Activated T-cell treated with anti-CD3 and anti-CD28 coated beads, Interleukin-2, amount 50 U/mL, for 48 hours (primary cell): ENCODE measurements around the gene OBSCN.

Experiments
- DNase-seq, 2 experiments: peaks; one replicate each; pipeline ENCODE4 v3.0.0-alpha.2; 2020

OBSCN gene

DNA sequence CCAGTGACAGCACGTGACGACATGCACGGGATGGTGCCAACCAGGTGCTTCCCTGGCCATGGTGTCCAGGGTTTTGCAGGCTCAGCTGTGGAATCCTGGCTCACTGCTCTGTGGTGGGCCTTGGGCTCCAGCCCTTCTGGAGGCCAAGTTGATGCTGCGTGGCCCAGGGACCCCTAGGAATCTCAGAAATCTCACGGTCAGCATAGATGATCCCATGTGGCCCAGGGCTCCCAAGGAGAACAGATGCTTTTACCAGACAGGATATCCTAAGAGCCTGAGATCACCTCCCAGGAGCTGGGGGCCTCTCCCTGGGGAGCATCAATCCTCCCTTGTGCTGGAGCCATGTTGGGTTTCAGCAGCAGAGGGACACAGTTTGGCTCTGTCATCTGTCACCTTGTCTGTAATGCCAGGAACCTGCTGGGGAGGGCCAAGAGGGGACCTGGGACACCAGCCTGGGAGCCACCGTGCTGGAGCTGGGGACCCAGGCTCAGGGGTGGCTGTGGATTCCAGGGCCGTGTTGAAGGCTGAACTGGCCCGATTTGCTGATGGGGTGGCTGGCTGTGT, 134.9 kb downstream of the OBSCN start:
- DNase-seq: no peak

DNA sequence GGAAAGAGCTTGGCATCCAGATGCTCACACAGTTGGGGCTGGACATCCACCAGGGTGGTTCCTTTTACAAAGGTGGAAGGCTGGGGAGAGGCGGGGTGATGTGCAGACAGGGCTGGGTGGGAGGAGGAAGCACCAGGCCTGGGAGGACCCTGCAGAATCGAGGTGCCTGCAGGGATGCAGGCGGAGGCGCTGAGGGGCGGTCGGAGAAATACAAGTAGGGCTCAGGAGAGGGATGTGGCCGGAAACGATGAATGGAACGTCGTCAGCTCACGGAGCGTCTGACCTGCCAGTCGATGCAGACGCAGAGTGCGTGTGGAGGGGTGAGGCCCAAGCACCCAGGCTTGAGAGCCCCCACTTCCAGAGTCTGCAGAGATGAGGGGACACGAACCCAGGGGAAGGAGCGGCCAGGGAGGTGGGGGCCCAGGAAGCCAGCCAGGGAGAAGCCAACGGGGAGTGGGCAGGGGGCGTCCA, 135.4 kb downstream of the OBSCN start:
- DNase-seq: no peak

DNA sequence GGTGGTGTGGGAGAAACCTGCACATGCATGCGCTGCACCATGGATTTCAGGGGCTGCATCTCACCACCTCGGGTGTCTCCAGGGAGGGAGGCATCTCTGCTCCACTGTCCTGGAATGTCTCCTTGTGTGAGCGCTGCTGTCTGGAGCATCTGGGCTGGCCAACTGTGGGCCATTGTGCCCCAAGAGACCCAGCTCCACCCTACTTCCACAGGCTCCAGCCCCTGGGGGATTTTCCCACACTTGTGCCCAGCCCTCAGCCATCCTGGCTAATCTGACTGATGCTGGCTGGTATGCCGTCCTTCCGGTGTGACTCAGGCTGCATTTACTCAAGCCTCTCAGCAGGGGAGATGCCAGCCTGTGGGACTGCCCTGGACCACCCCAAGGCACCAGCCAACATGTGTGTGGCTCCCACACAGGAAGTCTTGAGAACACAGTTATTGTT, 136.8 kb downstream of the OBSCN start:
- no peak for DNase-seq

DNA sequence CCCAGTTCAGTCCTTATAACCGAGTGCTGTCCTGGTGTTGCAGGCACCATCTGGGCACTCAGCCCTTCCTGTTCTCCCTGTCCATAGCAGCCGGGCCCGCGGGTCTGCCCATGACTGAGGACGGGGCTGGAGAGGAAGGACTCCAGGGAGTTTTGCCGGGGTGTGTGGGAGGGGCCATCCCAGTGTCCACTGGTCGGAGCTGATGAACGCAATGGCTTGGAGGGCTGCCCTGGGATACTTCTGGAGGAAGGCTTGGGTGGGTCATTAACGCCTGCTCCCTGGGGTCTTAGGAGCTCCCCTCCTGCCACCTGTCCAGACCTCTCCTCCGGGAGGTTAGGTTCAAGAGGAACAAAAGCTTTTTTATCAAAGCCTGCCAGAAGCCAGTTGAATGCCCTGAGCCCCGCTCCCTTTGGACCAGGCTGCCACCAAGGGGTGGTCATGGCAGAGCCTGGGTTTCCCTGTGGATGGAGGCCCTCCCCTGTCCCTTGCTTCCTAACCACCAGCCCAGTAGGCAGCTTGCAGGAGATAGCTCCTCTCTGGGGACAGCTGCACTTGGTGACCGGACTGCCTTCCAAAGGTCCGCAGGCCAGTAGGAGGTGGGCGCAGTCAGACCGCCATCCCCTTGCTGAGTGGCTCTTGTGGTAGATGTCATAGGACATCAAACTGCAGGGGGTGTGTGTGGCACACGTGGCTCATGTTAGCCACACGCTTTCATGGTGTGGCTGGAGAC, 137.5 kb downstream of the OBSCN start:
- DNase-seq: no peak

DNA sequence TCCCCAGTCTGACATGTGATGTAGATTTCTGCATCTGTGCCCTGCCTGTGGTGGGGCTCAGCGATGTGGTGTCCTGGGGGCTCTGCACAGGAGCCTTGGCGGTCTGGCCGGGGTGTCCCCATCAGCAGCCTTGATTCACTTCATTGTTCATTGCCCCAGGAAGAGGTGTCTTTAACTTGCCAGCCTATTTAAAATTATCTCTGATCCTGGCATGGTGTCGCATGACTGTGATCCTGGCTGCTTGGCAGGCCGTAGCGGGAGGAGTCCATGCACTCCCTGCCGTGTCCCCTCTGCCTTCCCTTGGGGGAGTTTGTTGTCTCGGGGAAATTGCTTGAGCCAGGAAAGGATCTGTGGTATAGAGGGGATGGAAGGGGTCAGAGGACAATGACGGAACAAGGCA, 138.9 kb downstream of the OBSCN start:
- no peak for DNase-seq

DNA sequence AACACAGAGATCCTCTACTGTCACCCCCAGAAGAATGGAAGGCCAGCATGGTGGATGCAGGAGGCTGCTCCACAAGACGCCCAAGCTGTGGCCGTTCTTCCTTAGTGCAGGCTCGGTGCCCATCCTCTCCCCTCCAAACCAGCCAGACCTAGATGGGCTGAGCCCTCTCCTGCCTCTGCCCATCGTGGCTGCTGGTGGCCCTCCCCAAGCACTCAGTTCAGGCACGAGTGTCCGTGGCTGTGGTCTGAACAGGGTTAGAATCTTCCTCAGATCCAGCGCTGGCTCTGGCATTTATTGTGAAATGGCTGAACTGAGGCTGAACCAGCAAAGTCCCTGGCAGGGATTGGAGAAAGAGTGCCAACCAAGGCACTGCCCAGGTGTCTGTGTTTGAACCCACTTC, 139.3 kb downstream of the OBSCN start:
- no peak for DNase-seq

DNA sequence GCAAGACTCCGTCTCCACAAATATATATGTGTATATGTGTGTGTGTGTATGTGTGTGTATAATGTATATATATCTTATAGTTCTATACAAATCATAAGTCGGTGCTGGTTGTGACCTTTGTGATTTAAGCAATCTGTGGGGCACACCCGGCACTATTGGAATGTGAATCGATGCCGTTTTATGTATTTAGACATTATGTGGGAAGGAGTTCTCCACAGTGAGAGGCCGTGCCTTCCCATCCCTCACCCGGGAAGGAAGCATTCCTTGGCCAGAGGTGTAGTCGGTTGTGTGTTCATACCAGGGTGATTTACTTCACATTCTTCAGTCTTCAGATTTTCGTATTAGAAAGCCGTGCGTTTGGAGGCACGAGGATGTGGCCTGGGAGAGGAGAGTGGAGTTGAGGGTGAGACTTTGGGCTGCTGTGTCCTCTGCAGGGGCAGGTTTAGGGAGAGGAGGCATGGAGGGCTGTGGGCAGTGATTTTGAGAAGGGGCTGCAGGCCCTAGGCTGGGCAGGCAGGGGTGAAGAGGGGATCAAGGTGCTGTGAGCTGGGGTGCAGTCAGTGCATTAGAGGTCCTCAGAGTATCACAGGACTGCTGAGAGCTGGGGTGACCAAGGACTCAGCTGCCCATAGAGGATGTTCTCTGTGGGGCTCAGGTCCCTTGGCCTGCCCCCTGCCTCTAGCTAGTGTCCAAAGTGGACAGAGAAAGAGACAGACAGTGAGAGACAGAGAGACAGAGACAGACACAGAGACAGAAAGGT, 141.0 kb downstream of the OBSCN start:
- DNase-seq: no peak

DNA sequence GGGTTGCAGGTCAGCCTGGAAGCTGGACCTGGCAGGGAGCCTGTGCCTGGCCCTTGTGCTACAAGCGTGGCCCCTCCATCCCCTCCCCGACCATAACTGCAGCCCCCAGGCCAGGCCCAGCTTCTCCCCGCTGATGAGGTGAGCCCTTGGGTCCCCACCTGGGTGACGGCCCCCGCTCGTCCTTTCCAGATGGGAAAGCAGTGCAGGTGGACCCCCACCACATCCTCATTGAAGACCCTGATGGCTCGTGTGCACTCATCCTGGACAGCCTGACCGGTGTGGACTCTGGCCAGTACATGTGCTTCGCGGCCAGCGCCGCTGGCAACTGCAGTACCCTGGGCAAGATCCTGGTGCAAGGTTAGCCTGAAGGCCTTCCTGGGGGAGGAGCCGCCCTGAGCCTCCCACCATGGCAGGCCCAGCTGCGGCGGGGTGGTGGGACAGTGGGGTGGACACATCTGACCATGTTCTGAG, 141.9 kb downstream of the OBSCN start:
- no peak for DNase-seq

DNA sequence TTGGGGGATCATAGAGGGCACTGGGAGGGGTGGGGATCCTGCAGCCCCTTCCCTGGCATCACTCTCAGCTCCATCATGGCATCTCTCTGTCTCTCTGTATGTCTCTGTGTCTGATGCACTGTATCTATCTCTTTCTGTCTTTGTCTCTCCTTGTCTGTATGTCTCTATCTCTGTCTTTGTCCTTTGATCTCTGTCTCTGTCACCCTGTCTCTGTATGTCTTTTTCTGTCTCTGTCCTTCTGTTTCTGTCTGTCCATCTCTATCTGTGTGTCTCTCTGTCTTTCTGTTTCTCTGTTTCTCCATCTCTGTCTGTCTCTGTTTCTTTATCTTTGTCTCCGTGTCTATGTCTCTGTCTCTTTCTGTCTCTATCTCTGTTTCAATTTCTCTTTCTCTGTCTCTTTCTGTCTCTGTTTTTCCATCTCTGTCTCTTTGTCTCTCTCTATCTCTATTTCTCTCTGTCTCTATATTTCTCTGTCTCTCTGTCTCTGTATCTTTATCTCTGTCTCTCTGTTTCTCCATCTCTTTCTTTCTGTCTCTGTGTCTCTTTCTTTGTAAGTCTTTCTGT, 142.4 kb downstream of the OBSCN start:
- no peak for DNase-seq

DNA sequence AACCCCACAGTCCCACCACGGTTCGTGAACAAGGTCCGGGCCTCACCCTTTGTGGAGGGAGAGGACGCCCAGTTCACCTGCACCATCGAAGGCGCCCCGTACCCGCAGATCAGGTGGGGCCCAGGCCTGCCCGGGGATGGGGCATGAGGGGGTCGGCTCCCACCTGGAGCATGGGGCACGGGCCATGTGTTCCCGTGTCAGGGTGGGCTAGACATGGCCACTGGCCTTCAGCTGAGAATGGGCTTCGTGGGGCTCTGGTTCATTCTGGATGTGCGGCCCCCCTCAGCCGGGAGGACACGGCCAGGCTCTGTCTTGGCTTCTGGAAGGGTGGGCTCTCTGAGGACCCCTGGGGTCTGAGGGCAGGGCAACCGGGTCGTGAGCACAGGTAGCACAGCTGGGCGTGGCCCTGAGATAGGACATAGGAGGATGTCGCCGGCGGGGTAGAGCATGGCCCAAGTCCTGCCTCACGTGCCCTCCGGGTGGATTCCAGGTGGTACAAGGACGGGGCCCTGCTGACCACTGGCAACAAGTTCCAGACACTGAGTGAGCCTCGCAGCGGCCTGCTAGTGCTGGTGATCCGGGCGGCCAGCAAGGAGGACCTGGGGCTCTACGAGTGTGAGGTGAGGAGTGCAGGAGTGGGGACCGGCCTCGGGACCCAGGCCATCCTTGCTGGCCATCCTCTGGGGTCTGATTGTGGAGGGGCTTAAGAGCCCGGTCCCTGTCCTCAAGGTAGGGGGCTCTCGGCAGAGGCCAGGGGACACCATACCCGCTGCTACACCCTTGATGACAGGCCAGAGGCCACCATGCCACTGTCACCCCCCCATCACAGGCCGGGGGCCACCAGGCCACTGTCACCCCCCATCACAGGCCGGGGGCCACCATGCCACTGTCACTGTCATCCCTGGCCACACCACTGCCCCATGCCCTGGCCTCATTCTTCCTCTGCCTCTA, 143.3 kb downstream of the OBSCN start:
- DNase-seq: no peak

DNA sequence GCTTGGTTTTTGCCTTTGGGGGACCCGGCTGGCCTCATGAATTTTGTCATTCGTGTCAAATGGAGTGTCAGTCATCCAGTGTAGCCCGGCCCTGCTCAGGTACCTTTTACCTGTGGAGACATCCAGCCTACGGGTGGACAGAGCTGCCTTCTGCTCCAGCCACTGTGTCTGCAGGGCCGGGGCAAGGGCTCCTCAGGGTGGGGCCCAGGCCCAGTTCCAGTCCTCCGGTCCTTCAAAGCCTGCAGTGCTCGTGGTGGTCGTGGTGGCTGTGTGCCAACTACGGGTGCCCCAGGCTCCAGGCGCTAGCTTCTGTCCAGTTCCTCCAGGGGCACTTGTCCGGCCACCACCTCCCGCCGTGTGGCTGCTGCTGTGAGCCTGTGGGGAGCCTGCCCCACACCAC, 144.0 kb downstream of the OBSCN start:
- no peak for DNase-seq

DNA sequence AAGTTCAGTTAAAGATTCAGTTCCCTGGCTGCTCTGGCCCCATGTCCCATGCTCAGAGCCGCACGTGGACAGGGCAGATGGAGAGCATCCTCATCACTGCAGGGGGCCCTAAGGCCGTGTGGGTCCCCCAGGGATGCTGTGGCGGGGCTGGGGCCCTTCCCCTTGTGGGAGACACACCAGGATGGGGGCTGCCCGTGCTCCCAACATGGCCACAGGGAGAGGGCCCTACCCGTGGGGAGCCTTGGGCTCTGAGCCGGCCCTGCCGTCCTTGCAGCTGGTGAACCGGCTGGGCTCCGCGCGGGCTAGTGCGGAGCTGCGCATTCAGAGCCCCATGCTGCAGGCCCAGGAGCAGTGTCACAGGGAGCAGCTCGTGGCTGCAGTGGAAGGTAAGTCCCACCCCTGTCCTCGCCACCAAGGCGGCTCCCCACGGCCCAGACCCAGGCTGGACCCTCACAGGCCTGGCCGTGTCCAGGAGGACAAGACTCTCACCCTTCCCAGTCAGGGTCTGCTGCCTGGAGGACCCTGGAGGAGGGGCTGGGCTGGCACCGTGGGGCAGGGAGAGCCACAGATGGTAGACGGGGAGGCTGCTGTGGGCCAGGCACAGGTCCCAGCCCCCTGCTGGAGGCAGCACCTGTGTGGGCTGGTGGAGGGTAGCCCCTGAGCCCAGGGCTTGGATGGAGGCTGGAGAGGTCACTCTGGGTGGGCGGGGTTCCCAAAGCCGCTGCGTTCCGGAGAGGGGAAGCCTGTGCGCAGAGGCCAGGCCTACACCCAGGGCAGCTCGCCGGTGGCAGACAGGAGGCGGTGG, 145.0 kb downstream of the OBSCN start:
- DNase-seq: no peak

DNA sequence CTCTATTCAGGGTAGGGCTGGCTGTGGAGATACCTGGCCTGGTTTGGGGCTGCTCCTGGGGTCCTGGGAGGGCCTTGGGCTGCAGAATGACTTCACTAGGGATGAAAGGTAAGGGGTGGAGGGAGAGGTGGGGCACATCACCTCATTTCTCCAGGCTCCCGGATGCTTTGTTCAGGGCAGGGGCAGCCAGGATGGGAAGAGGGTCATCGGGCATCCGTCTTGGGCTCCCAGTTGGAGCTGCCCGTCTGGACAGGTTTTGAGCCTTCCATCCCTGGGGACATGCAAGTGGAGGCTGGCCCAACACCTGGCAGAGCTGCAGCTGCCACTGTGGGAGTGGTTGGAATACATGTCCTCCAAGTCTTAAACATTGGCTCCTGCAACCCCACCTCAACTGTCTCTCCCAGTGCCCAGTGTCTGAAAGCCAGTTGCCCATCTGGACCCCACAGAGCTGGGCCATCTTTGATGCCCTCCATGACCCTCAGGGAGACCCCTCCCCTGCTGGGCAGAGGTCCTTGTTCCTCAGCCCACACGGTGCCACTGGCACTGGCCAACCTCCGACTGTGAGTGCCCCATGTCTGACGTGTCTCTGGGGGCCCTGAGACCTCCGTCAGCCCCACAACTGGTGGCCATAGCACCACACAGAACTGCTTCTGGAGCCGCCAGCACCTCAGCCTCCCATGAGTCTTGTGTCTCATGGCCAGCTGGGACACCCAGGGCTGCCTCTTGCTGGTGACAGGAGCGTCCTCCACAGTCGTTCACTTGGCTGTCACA, 145.9 kb downstream of the OBSCN start:
- no peak for DNase-seq

DNA sequence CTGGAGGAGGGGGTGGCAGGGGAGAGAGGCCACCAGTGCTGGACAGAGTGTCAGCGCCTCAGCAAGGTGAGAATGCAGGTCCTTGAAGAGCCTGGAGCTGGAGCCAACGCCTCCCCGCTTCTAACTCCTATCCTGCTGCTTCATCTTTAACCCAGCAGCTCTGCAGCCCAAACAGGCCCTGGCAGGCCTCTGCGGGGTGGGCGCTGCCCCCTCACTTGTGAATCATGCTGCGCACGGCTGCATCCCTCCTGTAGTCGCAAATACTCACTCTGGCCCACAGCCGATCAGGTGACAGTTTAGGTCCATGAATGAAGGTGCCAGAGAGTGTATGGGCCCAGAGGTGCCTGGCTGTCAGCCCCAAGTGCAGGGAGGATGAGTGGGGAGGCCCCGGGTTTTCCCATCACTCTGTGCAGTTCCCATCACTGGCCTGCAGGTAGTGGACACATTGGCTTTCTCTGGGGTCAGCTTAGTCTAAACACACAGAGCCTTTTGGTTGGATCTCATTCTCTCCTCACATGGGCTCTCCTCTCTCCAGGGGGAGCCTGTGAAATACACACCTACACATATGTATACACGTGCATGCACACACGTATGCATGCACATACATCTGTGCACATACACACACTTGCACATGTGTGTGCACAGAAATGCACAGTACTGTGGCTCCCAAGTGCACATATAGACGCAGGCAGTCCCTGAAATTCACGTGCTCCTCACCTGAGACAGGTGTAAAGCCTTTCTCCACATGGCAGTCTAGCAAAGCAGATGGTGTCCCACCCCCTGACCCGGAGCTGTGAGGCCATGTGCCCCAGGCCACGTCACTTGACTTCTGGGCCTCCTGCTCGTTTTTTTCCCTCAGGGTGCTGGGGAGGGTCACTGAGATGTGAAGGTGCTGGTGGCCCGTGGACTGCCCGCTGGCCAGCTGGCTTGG, 146.8 kb downstream of the OBSCN start:
- no peak for DNase-seq

DNA sequence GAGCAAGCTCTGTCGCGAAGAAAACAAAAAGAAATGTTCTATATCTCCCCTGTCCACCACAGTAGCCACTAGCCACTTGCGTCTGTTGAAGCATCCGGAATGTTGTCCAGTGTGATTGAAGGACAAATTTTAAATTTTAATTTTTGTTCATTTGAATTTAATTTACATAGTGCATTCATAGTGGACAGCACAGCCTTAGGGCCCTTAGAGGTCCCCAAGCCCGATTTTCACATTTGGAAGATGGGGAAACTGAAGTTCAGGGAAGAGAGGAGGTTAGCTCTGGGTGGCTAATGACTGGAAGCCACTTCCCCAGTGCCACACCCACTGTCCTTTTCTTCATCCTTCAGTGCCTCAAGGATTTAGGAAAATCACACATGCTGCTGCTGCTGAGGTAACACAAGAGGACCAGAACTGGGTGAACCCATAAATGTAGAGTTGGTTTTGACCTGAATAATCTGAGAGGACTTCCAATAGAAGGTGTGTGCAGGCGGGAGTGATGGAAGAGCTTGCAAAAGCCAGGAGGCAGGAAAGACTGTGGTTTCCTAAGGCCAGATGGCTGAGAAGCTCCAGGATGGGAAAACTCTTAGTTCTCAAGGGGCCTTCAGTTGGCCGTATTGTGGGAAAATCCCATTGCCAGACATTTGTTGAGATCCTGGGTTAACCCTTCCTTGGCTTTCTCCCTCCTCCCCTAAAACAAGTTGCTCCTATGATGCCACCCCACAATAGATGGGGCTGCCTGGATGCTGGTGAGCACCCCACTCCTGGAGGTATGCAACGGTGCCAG, 149.2 kb downstream of the OBSCN start:
- DNase-seq: no peak

DNA sequence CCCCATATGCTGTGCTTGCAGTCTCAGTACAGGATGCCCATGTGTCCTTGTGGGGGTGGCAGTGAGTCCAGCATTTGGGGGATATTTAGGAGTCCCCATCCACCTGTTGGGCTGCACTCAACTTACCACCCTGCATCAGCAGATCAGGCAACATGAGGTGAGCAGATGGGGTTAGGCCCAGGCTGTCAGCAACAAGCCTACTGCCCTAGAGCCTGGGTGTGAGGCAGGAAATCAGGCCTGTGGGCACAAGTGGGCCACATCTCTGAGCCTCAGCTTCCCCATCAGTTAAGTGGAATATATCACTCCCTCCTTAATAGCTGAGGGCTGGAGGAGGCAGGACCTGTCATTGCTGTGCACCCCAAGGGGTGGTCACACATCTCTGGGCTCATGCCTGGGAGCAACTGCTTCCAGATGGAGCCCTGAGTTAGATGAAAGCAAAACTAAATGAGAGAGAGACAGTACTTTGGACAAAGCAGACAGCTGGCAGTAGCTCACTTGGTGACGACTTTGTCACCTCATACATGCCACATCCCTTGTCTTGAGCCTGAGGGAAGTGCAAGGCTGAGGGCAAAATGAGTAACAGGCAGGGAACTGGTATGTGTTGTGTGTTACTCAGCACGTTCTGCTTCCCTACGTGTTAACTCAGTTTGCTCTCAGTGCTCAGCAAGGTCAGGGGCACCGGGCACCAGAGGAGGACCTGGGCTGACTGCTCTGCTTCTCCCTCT, 150.4 kb downstream of the OBSCN start:
- DNase-seq: no peak

DNA sequence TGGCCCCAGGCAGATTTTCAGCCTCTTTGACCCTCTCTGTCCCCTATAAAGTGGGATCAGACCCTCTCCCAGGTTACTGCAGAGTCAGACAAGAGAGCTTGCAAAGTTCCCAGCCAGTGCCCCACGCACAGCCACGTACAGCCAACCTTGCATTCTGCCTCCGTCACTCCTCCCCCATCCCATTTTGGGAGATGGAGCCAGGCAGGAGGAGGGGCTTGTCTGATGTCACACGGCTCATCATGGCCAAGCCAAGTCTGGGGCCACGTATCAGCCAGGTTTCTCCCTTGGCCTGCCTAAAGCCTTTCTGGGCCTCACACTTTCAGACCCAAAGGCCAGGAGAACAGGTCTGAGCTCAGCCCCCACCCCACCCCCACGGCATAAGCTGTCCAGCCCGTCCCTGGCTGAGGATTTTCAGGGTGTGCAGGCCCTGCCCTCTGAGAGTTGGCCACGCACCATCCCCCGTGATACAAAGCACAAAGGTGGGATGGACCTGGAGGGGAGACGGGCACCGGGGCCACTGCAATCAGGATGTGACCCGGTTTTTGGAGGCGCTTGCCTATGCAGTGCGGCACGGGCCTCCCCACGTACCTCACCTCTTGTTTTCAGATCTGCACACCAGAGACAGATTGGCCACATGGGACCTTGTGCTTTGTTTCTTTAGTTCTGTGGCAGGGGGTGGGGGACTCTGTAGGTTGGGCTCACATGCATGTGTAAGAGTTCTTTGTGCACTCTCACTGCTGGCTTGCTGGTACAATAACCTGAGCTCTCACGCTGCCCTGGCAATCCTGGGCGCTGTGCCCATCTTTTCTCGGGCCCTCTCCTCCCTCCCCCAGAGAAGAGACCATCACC, 151.1 kb downstream of the OBSCN start:
- no peak for DNase-seq
